Activated T-cell treated with anti-CD3 and anti-CD28 coated beads, Interleukin-2, amount 50 U/mL, for 24 hours (primary cell): ENCODE results near the gene FARS2.

Source experiments
- DNase-seq: peaks from one replicate; pipeline ENCODE4 v3.0.0-alpha.2; 2020
- H3K27ac Mint-ChIP-seq: 2 replicates; pipeline ENCODE4 v1.8.0; 2020; ENCODE audit warnings: mild to moderate bottlenecking, mixed read lengths
- H3K27me3 Mint-ChIP-seq: 2 replicates; pipeline ENCODE4 v1.8.0; 2020; ENCODE audit warnings: mixed read lengths
- H3K36me3 Mint-ChIP-seq: 2 replicates; pipeline ENCODE4 v1.8.0; 2020; ENCODE audit warnings: low read depth, mixed read lengths
- H3K4me1 Mint-ChIP-seq: 2 replicates; pipeline ENCODE4 v1.8.0; 2020; ENCODE audit warnings: low read depth, mixed read lengths
- H3K4me3 Mint-ChIP-seq: 2 replicates; pipeline ENCODE4 v1.8.0; 2020; ENCODE audit warnings: mild to moderate bottlenecking, moderate library complexity, mixed read lengths
- H3K9me3 Mint-ChIP-seq: 2 replicates; pipeline ENCODE4 v1.8.0; 2020; ENCODE audit warnings: mixed read lengths

The FARS2 gene

DNA sequence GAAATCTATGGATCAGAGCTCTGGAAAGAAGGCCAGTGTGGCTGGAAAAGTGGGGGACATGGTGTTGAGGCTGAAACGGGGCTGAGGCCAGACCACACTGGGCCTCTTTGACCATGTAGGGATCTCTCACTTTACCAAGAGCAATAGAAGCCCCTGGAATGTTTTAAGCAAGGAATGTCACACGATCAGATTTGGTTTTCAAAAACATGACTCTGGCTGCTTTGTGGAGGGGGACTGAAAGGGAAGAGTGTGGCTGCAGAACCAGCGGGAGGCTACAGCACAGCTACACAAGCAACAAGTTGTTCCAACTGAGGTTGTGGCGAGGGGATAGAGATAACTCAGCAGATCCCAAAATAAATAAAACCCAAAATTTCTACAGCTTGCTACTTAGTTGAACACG, 399.5 kb downstream of the FARS2 start:
- H3K27ac Mint-ChIP-seq: no peak overlapping the region
- H3K36me3 Mint-ChIP-seq: peaks cover 8% of the 10 kb centered on the region
- no peak overlapping the region for H3K4me3 Mint-ChIP-seq
- peaks cover 36% of the 10 kb centered on the region for H3K4me1 Mint-ChIP-seq
- H3K27me3 Mint-ChIP-seq: no peaks in the 10 kb centered on the region
- no peaks in the 10 kb centered on the region for H3K9me3 Mint-ChIP-seq
- DNase-seq: no peak

DNA sequence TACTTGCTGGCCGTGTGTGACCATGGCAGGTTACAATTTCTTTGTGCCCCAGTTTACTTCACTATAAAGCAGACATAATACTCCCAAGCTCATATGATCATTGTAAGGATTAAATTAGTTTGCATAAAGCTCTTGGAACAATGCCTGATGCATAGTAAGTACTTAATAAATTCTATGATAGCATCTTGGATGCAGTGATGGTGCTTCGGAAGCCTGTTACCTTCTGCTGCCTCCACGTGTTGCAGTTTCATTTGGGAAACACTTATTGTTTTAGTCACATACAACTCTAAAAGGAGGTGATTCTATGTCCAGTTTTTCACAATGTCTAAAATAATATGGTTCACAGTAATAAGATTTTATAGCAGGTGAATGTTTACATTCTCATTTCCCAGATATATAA, 401.5 kb downstream of the FARS2 start:
- Mint-ChIP-seq H3K4me1 (peaks cover 46% of the 10 kb centered on the region), H3K36me3 (peaks cover 3% of the 10 kb centered on the region), H3K27ac (no peak overlapping the region), H3K9me3 (no peaks in the 10 kb centered on the region), H3K4me3 (no peak overlapping the region), H3K27me3 (no peaks in the 10 kb centered on the region)
- no peak for DNase-seq

DNA sequence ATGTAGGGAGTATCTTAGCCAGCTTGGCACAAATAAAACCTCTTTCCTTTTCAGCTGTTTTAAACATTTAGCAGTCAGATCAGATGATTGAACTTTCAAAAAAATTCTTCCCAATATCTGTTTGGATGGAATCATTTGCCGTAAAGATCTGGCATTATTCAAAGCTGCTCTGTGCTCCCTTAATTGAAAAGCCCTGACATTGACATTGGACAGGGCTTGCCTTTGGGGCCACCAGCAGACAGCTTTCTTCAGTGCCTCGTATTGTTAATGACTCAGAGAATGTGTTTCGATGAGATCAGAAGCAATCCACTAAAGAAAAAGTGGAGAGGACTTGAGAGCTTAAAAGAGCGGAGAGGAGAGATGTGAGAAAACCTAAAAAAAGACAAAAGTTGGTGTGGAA, 401.9 kb downstream of the FARS2 start:
- Mint-ChIP-seq H3K4me3 (no peak overlapping the region), H3K9me3 (no peaks in the 10 kb centered on the region), H3K4me1 (peaks cover 50% of the 10 kb centered on the region), H3K27ac (no peak overlapping the region), H3K27me3 (no peaks in the 10 kb centered on the region), H3K36me3 (peaks cover 3% of the 10 kb centered on the region)
- no peak for DNase-seq

DNA sequence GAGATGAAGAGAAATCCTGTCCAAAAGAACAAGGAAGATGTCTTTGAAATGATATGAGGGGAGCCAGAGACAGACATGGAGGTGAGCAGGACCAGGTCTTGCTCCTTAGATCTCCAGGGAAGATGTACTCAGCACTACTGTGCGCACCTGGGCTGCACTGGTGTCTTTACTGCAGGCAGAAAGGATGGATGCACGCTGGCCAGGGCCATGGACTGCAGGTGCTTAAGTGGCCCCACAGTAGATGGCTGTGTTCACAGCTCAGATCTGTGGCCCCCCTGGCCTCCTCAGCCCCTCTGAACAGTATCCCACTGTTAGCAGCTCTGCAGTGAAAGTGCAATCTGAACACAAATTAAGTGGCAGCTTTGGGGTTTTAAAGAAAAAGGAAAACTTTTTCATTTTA, 402.4 kb downstream of the FARS2 start:
- Mint-ChIP-seq H3K36me3 (peaks cover 3% of the 10 kb centered on the region), H3K27me3 (no peaks in the 10 kb centered on the region), H3K4me3 (no peak overlapping the region), H3K27ac (no peak overlapping the region), H3K4me1 (peaks cover 54% of the 10 kb centered on the region), H3K9me3 (no peaks in the 10 kb centered on the region)
- DNase-seq: no peak

DNA sequence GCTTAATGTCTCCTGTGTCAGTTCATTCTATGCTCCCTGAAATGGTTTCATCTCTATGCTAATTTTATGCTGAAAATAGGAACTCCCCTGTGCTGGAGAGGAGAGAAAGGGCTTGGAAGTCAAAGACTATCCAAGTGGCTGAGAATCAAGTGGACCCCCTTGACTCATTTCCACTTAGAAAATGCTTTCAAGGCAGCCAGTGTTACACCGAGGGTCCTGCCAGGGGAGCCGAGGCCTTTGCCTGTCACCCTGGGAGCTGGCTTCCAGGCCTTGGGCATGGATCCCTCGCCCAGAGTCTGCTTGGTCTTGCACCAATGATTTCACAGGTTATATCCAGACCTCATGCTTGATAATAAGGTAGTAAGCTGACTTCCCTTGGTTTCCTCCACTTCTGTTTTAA, 402.8 kb downstream of the FARS2 start:
- Mint-ChIP-seq H3K27ac (no peak overlapping the region), H3K27me3 (no peaks in the 10 kb centered on the region), H3K4me1 (peaks cover 56% of the 10 kb centered on the region), H3K9me3 (no peaks in the 10 kb centered on the region), H3K4me3 (no peak overlapping the region), H3K36me3 (no peaks in the 10 kb centered on the region)
- DNase-seq: no peak

DNA sequence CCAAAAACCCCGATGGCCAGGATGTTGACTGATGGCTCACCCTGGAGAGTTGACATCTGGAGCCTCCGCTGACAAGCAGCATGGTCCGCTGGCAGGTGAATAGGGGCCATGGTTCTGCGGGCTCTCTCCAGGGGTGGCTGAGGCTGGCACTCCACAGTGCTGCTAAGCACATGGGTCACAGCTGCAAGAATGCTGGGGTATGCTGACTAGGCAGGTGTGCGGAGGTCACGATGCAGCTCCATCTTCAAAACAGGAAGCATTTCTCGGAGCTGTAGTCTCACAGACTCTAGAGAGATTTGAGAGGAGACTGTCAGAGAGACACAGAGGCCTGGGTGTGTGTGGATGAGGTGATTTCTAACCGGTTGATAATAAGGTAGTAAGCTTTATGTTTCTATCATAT, 403.9 kb downstream of the FARS2 start:
- Mint-ChIP-seq H3K4me3 (peak overlapping the region; percentile 33), H3K9me3 (no peaks in the 10 kb centered on the region), H3K4me1 (peaks cover 65% of the 10 kb centered on the region), H3K27ac (peak overlapping the region; percentile 86), H3K36me3 (peaks cover 3% of the 10 kb centered on the region), H3K27me3 (no peaks in the 10 kb centered on the region)
- peak; percentile 37 for DNase-seq

DNA sequence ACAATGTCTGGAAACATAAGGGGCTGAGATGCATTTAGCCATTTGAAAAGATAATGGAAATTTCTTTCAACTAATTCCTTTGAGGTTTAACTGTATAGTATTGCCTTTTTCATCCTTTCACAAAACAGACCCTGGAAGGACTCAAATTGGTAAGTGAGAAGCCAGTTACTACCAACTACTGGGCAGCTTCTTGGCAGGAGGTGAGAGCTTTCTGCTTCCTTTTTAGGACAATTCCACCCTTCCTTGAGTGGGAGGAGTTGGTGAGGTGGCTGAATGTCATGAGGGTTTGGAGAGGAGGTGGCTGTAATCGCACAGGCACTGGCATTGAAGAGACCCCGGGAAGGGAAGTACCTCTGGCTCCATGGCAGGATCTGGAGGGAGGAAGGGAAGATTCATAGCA, 404.4 kb downstream of the FARS2 start:
- Mint-ChIP-seq H3K27ac (peak overlapping the region; percentile 86), H3K36me3 (peaks cover 3% of the 10 kb centered on the region), H3K4me3 (no peak overlapping the region), H3K4me1 (peaks cover 69% of the 10 kb centered on the region), H3K27me3 (no peaks in the 10 kb centered on the region), H3K9me3 (no peaks in the 10 kb centered on the region)
- no peak for DNase-seq

DNA sequence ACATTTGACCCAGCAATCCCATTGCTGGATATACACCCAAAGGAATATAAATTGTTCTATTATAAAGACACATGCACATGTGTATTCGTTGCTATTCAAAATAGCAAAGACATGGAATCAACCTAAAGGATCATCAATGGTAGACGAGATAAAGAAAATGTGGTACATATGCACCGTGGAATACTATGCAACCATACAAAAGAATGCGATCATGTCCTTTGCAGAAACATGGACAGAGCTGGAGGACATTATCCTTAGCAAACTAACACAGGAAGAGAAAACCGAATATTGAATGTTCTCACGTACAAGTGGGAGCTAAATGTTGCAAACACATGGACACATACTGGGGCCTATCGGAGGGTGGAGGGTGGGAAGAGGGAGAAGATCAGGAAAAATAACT, 405.4 kb downstream of the FARS2 start:
- H3K4me3 Mint-ChIP-seq: no peak overlapping the region
- H3K27me3 Mint-ChIP-seq: no peaks in the 10 kb centered on the region
- no peak overlapping the region for H3K27ac Mint-ChIP-seq
- H3K36me3 Mint-ChIP-seq: peaks cover 7% of the 10 kb centered on the region
- H3K4me1 Mint-ChIP-seq: peaks cover 77% of the 10 kb centered on the region
- no peak for DNase-seq
- no peaks in the 10 kb centered on the region for H3K9me3 Mint-ChIP-seq

DNA sequence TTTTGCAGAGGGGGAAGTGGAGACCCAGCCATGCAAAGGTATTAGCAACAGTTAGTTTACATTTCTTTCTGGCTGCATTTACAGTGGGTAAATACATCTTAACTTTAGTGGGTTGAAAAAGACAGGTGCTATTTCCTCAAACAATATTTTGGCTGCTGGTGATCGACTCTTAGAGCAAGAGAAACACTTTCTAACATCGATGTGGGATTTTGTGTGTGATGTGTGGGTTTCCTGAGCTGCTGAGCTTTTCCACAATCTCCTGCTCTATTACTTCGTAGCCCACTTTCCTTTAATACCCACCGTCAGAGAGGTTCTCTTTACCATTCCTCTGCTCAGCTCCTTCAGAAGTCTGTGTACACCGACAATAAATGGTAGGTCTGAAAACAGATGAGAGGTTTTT, 406.4 kb downstream of the FARS2 start:
- no peak for DNase-seq
- H3K4me1 Mint-ChIP-seq: peaks cover 83% of the 10 kb centered on the region
- H3K4me3 Mint-ChIP-seq: peak overlapping the region; percentile 38
- no peaks in the 10 kb centered on the region for H3K27me3 Mint-ChIP-seq
- peak overlapping the region; percentile 53 for H3K27ac Mint-ChIP-seq
- H3K36me3 Mint-ChIP-seq: peaks cover 9% of the 10 kb centered on the region
- H3K9me3 Mint-ChIP-seq: no peaks in the 10 kb centered on the region

DNA sequence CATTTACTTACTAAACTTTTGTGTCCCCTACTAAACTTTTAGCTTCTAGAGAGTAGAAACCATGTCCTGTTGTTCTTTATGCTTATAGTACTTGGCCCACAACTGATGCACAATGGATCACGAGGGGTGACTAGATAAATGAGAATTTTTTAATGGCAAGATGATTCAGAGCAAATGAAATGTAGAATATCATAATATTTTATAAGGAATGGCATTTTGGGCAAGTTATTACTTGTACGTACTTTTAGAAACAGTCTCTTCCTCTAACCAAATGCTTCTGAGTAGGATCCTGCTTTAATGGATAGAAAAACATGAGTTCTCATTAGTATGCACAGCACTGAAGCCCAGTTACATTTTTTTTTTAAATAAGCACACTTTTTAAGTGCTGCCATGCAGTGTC, 409.1 kb downstream of the FARS2 start:
- no peak overlapping the region for H3K4me3 Mint-ChIP-seq
- H3K4me1 Mint-ChIP-seq: peaks cover 61% of the 10 kb centered on the region
- no peak for DNase-seq
- H3K27ac Mint-ChIP-seq: no peak overlapping the region
- no peaks in the 10 kb centered on the region for H3K27me3 Mint-ChIP-seq
- no peaks in the 10 kb centered on the region for H3K9me3 Mint-ChIP-seq
- H3K36me3 Mint-ChIP-seq: peaks cover 9% of the 10 kb centered on the region

DNA sequence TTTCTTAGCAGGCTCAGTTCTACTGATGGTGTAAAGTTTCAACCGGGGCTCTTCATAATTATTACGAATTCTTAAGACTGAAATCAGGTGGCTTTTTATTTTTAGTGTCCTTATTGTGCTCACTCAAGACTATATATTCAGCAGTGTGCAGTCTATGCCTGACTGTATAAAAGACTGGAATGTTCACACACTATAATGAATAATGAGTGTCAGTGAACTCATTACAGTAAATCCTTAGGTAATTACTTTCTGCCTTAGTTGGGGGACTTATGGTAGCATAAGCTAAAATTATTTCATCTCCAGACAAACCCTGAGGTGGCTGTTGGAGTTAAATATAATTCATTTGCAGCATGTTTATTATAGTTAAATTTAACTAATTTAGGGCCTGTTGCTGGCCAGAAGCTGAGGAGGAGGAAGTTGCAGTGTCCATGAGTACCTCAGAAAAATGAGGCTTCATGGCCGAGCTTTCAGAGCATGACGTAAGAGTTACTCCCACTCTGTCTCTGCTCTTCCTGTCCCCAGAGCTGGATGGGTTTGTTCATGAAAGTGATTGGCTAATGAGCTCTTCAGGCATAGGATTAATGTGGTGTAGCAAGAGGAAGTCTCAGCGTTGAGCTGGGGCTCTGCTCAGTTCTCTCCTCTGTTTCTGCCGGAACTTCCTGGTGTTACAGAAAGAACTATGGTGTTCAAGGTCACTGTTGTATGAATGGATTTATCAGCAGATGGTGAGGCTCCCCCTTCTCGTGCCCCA, 409.7 kb downstream of the FARS2 start:
- peak overlapping the region; percentile 80 for H3K27ac Mint-ChIP-seq
- no peaks in the 10 kb centered on the region for H3K27me3 Mint-ChIP-seq
- H3K9me3 Mint-ChIP-seq: no peaks in the 10 kb centered on the region
- peak overlapping the region; percentile 4 for H3K4me3 Mint-ChIP-seq
- no peak for DNase-seq
- H3K36me3 Mint-ChIP-seq: peaks cover 9% of the 10 kb centered on the region
- H3K4me1 Mint-ChIP-seq: peaks cover 55% of the 10 kb centered on the region

DNA sequence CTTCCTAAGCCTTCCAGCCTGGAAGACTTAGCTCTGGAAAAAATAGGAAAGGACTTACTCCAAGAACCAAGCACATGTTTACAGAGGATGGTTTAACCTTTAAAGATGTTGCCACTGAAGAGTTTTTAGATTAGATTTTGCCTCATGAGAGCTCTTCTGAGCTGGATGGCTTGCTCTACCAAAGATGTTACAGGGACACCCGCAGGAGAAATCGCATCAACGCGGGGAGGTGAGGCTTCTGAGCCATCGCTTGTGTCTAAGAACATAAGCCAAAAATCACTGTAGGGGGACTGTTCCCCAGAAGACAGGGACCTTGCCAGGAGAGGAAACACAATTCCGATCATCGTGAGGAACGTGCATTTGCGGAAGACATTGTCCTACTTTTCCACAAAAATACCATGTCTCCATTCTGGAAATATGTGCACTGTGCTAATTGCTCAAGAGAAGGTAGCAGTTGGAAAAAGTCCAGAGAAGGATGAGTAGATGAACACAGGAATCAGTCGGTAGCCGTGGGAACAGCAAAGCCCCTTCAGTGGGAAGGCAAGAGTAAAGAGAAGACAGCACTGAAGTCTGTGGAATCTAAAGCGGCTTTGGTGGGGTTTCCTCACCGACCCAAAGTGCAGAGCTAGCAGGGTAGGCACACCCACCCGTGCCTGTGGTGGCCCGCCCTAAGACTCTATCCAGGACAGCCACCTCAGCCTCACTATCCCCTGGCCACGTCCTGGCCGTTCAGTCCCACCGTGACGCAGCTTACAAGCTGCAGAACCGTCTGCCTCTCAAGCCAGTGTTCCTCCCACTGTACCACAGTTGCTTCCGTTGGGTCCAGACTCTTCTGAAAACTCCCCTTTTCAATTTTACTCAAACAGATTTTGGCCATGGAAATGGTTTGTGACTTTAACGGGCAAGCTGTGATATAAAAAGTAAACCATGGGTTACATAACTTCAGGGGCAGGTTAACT, 410.6 kb downstream of the FARS2 start:
- Mint-ChIP-seq H3K27me3 (no peaks in the 10 kb centered on the region), H3K27ac (peak overlapping the region; percentile 80), H3K36me3 (peaks cover 9% of the 10 kb centered on the region), H3K4me3 (peak overlapping the region; percentile 4), H3K9me3 (no peaks in the 10 kb centered on the region), H3K4me1 (peaks cover 46% of the 10 kb centered on the region)
- DNase-seq: no peak

DNA sequence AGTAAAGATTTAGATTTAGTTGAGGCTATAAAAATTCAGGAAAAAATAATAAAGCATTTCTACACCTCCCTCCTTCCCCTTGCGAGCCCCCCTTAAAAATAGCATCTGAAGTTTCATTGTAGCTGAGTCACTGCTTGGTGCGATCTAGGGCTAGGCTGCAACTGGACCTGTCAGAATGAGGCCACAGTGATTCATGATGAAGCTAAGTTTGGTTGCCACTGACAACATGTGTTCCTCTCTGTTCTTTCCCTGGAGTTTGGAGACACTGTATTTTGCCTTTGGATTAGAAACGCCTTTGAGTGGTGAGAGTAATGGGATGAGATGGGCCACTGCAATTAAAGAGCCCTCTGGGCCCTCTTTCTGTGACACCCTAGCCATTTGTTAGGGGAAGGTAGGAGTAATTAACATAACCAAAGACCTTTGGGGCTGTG, 411.3 kb downstream of the FARS2 start:
- Mint-ChIP-seq H3K9me3 (no peaks in the 10 kb centered on the region), H3K27ac (no peak overlapping the region), H3K27me3 (no peaks in the 10 kb centered on the region), H3K36me3 (peaks cover 9% of the 10 kb centered on the region), H3K4me1 (peaks cover 43% of the 10 kb centered on the region), H3K4me3 (no peak overlapping the region)
- no peak for DNase-seq

DNA sequence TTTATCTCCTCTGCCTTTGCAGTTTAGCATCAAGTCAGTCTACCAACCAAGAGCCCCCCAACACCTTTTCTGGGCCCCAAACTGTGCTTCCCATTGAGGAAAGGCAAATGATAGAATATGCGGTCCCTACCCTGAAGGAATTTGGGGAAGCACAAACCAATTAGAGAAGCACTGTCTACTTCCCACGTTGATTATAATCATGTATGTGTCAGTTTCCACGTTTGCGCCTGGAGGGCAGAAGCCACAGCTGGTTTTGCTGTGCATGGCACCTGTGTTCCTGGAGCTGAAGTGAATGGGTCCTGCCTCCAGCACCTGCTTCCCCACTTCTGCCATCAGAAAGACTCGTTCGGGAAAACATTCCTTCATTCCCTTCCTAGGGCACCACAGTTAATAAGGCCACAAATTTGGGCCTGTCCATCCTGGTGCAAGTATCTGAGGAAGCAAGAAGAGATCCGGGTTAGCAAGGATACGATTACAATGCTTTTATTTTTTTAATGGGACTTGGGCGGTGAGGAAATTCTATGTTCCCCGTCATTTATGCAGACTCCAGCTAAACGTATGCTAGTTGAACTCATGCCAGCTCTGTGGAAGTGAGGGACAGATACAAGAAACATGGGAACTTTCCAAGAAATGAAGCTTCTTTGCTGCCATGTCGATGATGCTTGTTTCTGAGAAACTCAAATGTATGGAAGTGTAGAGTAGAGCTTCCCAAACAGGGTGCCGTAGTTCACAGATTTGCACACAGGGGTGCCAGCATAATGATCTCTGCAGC, 411.9 kb downstream of the FARS2 start:
- Mint-ChIP-seq H3K4me1 (peaks cover 37% of the 10 kb centered on the region), H3K36me3 (peaks cover 9% of the 10 kb centered on the region), H3K27me3 (no peaks in the 10 kb centered on the region), H3K4me3 (no peak overlapping the region), H3K27ac (no peak overlapping the region), H3K9me3 (no peaks in the 10 kb centered on the region)
- no peak for DNase-seq
